ENCODE results near the gene SMLR1. TPM values are rescaled to one million over a fixed set of nuclear protein-coding genes. Genes with fewer than 3 reads are reported as not detected.
"Not testable (repeated sequence)": the region's sequence is repeated elsewhere in the genome, so short reads cannot be mapped to it uniquely, and the experiment has no call there.

Gene SMLR1
- total RNA-seq, 2 experiments from 2014 or later, result not detected

GRCh38 chr6:130801368-130801767 lies 25.8 kb upstream of the SMLR1 start:
- DNase-seq; POLR2A ChIA-PET; H3K27ac Mint-ChIP-seq; CTCF ChIA-PET; H3K4me3 Mint-ChIP-seq; H3K9me3 Mint-ChIP-seq; H3K36me3 Mint-ChIP-seq (ENCODE audit: low read depth); H3K4me1 Mint-ChIP-seq; H3K27me3 Mint-ChIP-seq: not testable (repeated sequence)

GRCh38 chr6:130810307-130811030 lies 16.7 kb upstream of the SMLR1 start:
- Mint-ChIP-seq H3K36me3 (ENCODE audit: low read depth) (no peaks in the 10 kb centered on the region), H3K4me1 (no peaks in the 10 kb centered on the region), H3K27me3 (peaks cover 3% of the 10 kb centered on the region), H3K9me3 (no peaks in the 10 kb centered on the region), H3K27ac (no peak overlapping the region), H3K4me3 (no peak overlapping the region)
- CTCF ChIA-PET, result no interaction called here
- POLR2A ChIA-PET, result no interaction called here
- DNase-seq, result no peak

GRCh38 chr6:130811932-130812331 lies 15.3 kb upstream of the SMLR1 start:
- H3K27ac Mint-ChIP-seq, result no peak overlapping the region
- H3K9me3 Mint-ChIP-seq, result no peaks in the 10 kb centered on the region
- H3K4me1 Mint-ChIP-seq, result no peaks in the 10 kb centered on the region
- ChIA-PET POLR2A (no interaction called here), CTCF (no interaction called here)
- H3K27me3 Mint-ChIP-seq, result peaks cover 3% of the 10 kb centered on the region
- H3K36me3 Mint-ChIP-seq (ENCODE audit: low read depth), result no peaks in the 10 kb centered on the region
- DNase-seq, result no peak
- H3K4me3 Mint-ChIP-seq, result no peak overlapping the region

GRCh38 chr6:130814506-130814905 lies 12.7 kb upstream of the SMLR1 start:
- Mint-ChIP-seq H3K27ac (no peak overlapping the region), H3K36me3 (ENCODE audit: low read depth) (no peaks in the 10 kb centered on the region), H3K9me3 (peaks cover 6% of the 10 kb centered on the region), H3K27me3 (no peaks in the 10 kb centered on the region), H3K4me3 (no peak overlapping the region), H3K4me1 (no peaks in the 10 kb centered on the region)
- ChIA-PET POLR2A (no interaction called here), CTCF (no interaction called here)
- DNase-seq, result no peak

GRCh38 chr6:130815200-130816071 lies 11.8 kb upstream of the SMLR1 start:
- ChIA-PET POLR2A (no interaction called here), CTCF (no interaction called here)
- no peak overlapping the region for H3K4me3 Mint-ChIP-seq
- no peaks in the 10 kb centered on the region for H3K36me3 Mint-ChIP-seq (ENCODE audit: low read depth)
- H3K4me1 Mint-ChIP-seq, result no peaks in the 10 kb centered on the region
- H3K27ac Mint-ChIP-seq, result no peak overlapping the region
- DNase-seq, result no peak
- H3K9me3 Mint-ChIP-seq, result peaks cover 6% of the 10 kb centered on the region
- H3K27me3 Mint-ChIP-seq, result no peaks in the 10 kb centered on the region

GRCh38 chr6:130822736-130823135 lies 4.5 kb upstream of the SMLR1 start:
- H3K4me1 Mint-ChIP-seq, result no peaks in the 10 kb centered on the region
- ChIA-PET CTCF (no interaction called here), POLR2A (no interaction called here)
- no peak for DNase-seq
- H3K27ac Mint-ChIP-seq, result no peak overlapping the region
- H3K36me3 Mint-ChIP-seq (ENCODE audit: low read depth), result no peaks in the 10 kb centered on the region
- H3K27me3 Mint-ChIP-seq, result peaks cover 1% of the 10 kb centered on the region
- no peak overlapping the region for H3K4me3 Mint-ChIP-seq
- peaks cover 2% of the 10 kb centered on the region for H3K9me3 Mint-ChIP-seq

- Mint-ChIP-seq H3K4me1 (no peaks in the 10 kb centered on the region), H3K9me3 (no peaks in the 10 kb centered on the region), H3K4me3 (no peak overlapping the region), H3K36me3 (ENCODE audit: low read depth) (no peaks in the 10 kb centered on the region), H3K27me3 (peaks cover 1% of the 10 kb centered on the region), H3K27ac (peak overlapping the region; percentile 13)
- DNase-seq, result no peak
- POLR2A ChIA-PET, result no interaction called here
- CTCF ChIA-PET, result interaction anchor here (0.6 to 1.0 kb wide), 2 partner anchors 127 to 772 kb away, joined by 3 to 6 read pairs; no protein-coding TSS in a partner anchor
Measured at GRCh38 chr6:130824978-130825694, 2.1 kb upstream of the SMLR1 start.

GRCh38 chr6:130825772-130826441 lies 1.3 kb upstream of the SMLR1 start:
- Mint-ChIP-seq H3K9me3 (no peaks in the 10 kb centered on the region), H3K27ac (no peak overlapping the region), H3K36me3 (ENCODE audit: low read depth) (no peaks in the 10 kb centered on the region), H3K4me3 (no peak overlapping the region), H3K27me3 (peaks cover 1% of the 10 kb centered on the region), H3K4me1 (no peaks in the 10 kb centered on the region)
- CTCF ChIA-PET, result interaction anchor here (1.0 kb wide), 1 partner anchor 128 kb away, joined by 3 read pairs; no protein-coding TSS in a partner anchor
- DNase-seq, result no peak
- POLR2A ChIA-PET, result no interaction called here

GRCh38 chr6:130826442-130827246 lies 562 bp upstream of the SMLR1 start:
- H3K27me3 Mint-ChIP-seq, result peaks cover 1% of the 10 kb centered on the region
- no peak overlapping the region for H3K4me3 Mint-ChIP-seq
- DNase-seq, result no peak
- ChIA-PET CTCF (interaction anchor here (1.3 kb wide), 1 partner anchor 20 kb away, joined by 3 read pairs; no protein-coding TSS in a partner anchor), POLR2A (no interaction called here)
- no peaks in the 10 kb centered on the region for H3K4me1 Mint-ChIP-seq
- H3K9me3 Mint-ChIP-seq, result no peaks in the 10 kb centered on the region
- no peaks in the 10 kb centered on the region for H3K36me3 Mint-ChIP-seq (ENCODE audit: low read depth)
- no peak overlapping the region for H3K27ac Mint-ChIP-seq

- no peaks in the 10 kb centered on the region for H3K27me3 Mint-ChIP-seq
- CTCF ChIA-PET, result no interaction called here
- H3K4me3 Mint-ChIP-seq, result no peak overlapping the region
- POLR2A ChIA-PET, result no interaction called here
- no peak overlapping the region for H3K27ac Mint-ChIP-seq
- no peaks in the 10 kb centered on the region for H3K36me3 Mint-ChIP-seq (ENCODE audit: low read depth)
- no peaks in the 10 kb centered on the region for H3K4me1 Mint-ChIP-seq
- no peaks in the 10 kb centered on the region for H3K9me3 Mint-ChIP-seq
- DNase-seq, result no peak
Measured at GRCh38 chr6:130829333-130829910, 2.2 kb downstream of the SMLR1 start.

GRCh38 chr6:130831607-130832006 lies 4.4 kb downstream of the SMLR1 start:
- Mint-ChIP-seq H3K4me3 (no peak overlapping the region), H3K9me3 (no peaks in the 10 kb centered on the region), H3K36me3 (ENCODE audit: low read depth) (no peaks in the 10 kb centered on the region), H3K27ac (no peak overlapping the region), H3K4me1 (no peaks in the 10 kb centered on the region), H3K27me3 (no peaks in the 10 kb centered on the region)
- ChIA-PET CTCF (no interaction called here), POLR2A (no interaction called here)
- DNase-seq, result no peak

GRCh38 chr6:130833569-130833968 lies 6.4 kb downstream of the SMLR1 start:
- Mint-ChIP-seq H3K4me1 (no peaks in the 10 kb centered on the region), H3K36me3 (ENCODE audit: low read depth) (no peaks in the 10 kb centered on the region), H3K9me3 (no peaks in the 10 kb centered on the region), H3K27me3 (no peaks in the 10 kb centered on the region), H3K4me3 (no peak overlapping the region), H3K27ac (no peak overlapping the region)
- DNase-seq, result no peak
- ChIA-PET CTCF (interaction anchor here (1.0 to 1.5 kb wide), 4 partner anchors 10 to 512 kb away, joined by 3 to 4 read pairs (median 3); no protein-coding TSS in a partner anchor), POLR2A (no interaction called here)
